Thyroid gland (tissue), 4 donors: ENCODE results near the gene FKBP2.

Experiments
- POLR2A ChIP-seq, 2 donors: fragments of 450-650 bp; IDR thresholded peaks; one replicate each; pipeline ENCODE4 v1.6.1; 2017; ENCODE audit warnings: antibody characterized with exemption in 2 of 2, mild to moderate bottlenecking in 2 of 2, moderate library complexity in 1 of 2
- TF ChIP-seq, protein P1 (sequence below), 6 experiments: fragments of 200-600 bp in 3 of 6; fragments of 450-650 bp in 3 of 6; sonication (generic) in 3 of 6; IDR thresholded peaks; one replicate each; pipeline ENCODE4 v1.5.1; 2016 to 2019; ENCODE audit warnings: antibody characterized with exemption in 6 of 6, mild to moderate bottlenecking in 2 of 6, inconsistent platforms in 1 of 6, moderate library complexity in 1 of 6

DNA sequence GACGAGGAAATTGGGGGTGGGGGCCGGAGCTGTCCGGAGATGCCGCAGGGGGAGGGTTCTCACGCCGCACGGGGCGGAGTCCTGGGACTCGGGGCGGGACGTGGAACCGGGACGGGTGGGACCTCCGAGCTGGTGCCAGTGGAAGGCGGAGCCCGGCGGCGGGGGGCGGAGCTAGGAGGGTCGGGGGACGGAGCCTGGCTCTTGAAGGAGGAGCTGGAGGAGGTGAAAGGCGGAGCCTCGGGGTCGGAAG, 271 bp downstream of the FKBP2 start:
- TF ChIP-seq, protein P1, sequence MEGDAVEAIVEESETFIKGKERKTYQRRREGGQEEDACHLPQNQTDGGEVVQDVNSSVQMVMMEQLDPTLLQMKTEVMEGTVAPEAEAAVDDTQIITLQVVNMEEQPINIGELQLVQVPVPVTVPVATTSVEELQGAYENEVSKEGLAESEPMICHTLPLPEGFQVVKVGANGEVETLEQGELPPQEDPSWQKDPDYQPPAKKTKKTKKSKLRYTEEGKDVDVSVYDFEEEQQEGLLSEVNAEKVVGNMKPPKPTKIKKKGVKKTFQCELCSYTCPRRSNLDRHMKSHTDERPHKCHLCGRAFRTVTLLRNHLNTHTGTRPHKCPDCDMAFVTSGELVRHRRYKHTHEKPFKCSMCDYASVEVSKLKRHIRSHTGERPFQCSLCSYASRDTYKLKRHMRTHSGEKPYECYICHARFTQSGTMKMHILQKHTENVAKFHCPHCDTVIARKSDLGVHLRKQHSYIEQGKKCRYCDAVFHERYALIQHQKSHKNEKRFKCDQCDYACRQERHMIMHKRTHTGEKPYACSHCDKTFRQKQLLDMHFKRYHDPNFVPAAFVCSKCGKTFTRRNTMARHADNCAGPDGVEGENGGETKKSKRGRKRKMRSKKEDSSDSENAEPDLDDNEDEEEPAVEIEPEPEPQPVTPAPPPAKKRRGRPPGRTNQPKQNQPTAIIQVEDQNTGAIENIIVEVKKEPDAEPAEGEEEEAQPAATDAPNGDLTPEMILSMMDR (IDR thresholded peaks at IDR 0.05), result no peak
- TF ChIP-seq POLR2A (IDR thresholded peaks at IDR 0.05), result no peak
